GM18505 (cell line): ENCODE measurements around the gene RIPK3.
"Not testable (repeated sequence)": the region's sequence is repeated elsewhere in the genome, so short reads cannot be mapped to it uniquely, and the experiment has no call there.

Experiments
- ATAC-seq: cut with Tn5 transposase; IDR thresholded peaks from one replicate; pipeline ENCODE4 v1.9.1; 2021; ENCODE audit not compliant: unreplicated experiment
- POLR2A ChIP-seq: IDR thresholded peaks from 4 replicates; pipeline ENCODE4 v1.6.1; 2011; ENCODE audit warnings: borderline replicate concordance; ENCODE audit not compliant: insufficient read depth, insufficient read length; ENCODE audit errors: extremely low read depth

The RIPK3 gene

DNA sequence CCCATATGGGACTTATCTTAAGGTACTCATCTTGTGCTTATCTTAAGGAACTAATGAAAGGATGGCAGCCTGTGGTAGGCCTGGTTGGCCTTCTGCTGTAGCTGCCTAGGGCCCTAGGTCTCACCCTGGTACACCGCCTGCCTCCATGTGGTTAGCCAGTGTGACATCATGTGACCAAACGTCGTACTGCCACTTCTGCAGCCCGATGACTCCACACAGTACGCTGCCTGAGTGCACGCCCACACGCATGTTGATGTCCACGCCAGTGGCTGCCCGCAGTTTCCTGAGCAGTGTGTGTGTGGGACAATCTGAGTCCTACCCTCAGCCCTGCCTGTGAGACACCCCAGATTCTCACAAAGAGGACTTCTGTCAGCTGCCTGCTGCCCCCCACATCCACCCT is 10.1 kb downstream of the RIPK3 start:
- TF ChIP-seq POLR2A: no peak
- no peak for ATAC-seq

- no peak for ATAC-seq
- no peak for TF ChIP-seq POLR2A
Observed at GRCh38 chr14:24329073-24329663, 10.6 kb downstream of the RIPK3 start.

DNA sequence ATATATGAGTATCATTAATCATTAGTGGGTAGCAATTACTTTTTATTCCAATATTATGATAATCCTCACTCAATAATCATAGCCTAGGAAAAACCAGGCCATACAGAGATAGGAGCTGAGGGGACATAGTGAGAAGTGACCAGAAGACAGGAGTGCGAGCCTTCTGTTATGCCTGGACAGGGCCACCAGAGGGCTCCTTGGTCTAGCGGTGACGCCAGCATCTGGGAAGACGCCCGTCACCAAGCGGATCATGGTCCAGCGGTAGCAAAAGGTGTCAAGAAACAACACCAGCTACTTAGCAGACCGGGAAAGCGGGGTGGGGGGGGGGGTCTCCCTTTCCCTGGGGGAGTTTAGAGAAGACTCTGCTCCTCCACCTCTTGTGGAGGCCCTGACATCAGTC is 11.9 kb downstream of the RIPK3 start:
- ATAC-seq: not testable (repeated sequence)

- ATAC-seq: no peak
- no peak for TF ChIP-seq POLR2A
Observed at GRCh38 chr14:24327303-24327702, 12.5 kb downstream of the RIPK3 start.

GRCh38 chr14:24325963-24326362 is 13.8 kb downstream of the RIPK3 start:
- TF ChIP-seq POLR2A: no peak
- no peak for ATAC-seq

DNA sequence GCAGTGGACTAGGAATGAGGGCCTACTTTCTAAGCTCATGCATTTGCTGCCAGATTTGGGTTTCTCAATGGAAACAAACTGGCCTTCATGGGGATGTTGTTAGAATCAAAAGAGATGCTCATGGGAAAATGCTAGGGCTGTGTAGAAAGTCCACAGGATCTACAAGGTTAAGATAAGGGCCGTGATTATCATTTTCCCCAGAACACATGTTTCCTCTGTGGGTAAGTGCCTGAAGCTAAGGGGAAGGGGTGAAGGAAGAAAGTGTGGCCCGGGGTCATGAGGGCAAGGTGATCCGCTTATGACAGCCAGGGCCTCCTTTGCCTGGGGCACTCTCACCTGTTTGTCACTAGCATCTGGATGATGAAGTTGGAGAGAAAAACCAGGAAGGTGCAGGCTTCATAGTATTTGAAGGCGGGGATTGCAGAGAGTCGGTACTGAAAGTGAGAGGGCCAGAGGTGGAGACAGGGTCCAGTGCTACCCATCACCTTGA is 14.7 kb downstream of the RIPK3 start:
- TF ChIP-seq POLR2A: no peak
- no peak for ATAC-seq

DNA sequence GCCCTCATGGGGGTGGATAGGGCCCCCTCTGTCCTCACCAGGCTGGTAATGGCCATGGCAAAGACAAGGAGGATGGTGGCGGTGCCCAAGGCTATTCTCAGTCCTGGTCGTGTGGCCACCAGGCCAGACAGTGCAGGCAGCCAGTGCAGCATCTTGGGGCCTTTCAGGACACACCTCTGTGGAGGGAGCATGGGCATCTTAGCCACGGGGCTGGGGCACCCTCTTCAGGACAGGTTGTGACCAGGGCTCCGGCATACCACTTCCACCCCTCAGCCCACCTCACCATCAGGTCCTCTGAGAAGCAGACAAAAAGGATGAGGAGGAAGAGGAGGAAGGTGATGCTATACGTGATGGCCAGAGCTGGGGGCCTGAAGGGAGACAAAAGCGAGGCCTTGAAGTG is 15.8 kb downstream of the RIPK3 start:
- ATAC-seq: no peak
- TF ChIP-seq POLR2A: no peak

GRCh38 chr14:24323341-24323740 is 16.4 kb downstream of the RIPK3 start:
- TF ChIP-seq POLR2A: no peak
- no peak for ATAC-seq

GRCh38 chr14:24322672-24323071 is 17.1 kb downstream of the RIPK3 start:
- TF ChIP-seq POLR2A: no peak
- ATAC-seq: no peak

GRCh38 chr14:24321212-24321975 is 18.4 kb downstream of the RIPK3 start:
- TF ChIP-seq POLR2A: no peak
- no peak for ATAC-seq

DNA sequence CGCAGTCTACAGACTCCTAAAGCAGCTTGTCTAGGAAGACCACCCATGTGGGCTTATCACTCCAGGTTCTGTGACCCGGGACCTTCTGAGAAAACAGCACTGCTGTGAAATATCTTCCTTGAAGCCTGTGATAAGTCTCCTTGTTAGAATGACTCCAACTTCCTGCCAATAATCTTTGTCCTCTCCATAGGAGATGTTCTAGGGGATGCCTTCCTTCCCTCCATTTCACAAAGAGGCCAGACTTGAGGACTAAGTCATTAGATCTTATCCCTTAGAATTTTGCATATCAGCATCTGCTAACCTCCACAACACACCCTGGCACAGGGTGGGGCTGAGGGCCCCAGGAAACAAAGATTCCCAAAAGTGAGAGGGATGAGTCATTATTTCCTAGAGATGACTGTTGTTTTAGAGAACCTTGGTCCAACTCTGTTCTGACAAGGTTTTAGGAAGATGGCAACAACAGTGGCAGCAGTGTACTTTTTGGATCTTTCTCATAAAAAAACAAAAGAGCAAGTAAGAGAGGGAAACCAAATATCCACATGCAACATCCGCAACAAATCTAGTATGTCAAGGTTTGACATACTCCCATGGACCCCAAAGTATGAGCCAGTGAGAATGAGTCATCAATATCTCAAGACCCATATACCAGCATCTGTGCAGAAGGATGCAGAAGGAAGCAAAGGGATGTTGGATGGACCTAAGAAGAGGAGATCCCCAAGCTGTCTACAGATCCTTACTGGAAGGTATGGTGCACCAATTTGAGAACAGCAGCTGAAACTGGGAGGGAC is 22.5 kb downstream of the RIPK3 start:
- no peak for ATAC-seq

GRCh38 chr14:24316597-24316950 is 23.2 kb downstream of the RIPK3 start:
- no peak for ATAC-seq
- no peak for TF ChIP-seq POLR2A

More for the DNA sequence above, 22.5 kb downstream of the RIPK3 start:
- no peak for TF ChIP-seq POLR2A

DNA sequence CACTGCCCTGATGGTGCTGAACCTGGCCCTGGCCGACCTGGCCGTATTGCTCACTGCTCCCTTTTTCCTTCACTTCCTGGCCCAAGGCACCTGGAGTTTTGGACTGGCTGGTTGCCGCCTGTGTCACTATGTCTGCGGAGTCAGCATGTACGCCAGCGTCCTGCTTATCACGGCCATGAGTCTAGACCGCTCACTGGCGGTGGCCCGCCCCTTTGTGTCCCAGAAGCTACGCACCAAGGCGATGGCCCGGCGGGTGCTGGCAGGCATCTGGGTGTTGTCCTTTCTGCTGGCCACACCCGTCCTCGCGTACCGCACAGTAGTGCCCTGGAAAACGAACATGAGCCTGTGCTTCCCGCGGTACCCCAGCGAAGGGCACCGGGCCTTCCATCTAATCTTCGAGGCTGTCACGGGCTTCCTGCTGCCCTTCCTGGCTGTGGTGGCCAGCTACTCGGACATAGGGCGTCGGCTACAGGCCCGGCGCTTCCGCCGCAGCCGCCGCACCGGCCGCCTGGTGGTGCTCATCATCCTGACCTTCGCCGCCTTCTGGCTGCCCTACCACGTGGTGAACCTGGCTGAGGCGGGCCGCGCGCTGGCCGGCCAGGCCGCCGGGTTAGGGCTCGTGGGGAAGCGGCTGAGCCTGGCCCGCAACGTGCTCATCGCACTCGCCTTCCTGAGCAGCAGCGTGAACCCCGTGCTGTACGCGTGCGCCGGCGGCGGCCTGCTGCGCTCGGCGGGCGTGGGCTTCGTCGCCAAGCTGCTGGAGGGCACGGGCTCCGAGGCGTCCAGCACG is 23.8 kb downstream of the RIPK3 start:
- TF ChIP-seq POLR2A: no peak
- ATAC-seq: no peak

GRCh38 chr14:24315243-24315806 is 24.5 kb downstream of the RIPK3 start:
- no peak for TF ChIP-seq POLR2A
- ATAC-seq: no peak
